GM19023 (cell line): ENCODE results near the gene LRWD1.
"Not testable (repeated sequence)": the region's sequence is repeated elsewhere in the genome, so short reads cannot be mapped to it uniquely, and the experiment has no call there.

Experiments used
- ATAC-seq: cut with Tn5 transposase; IDR thresholded peaks from one replicate; pipeline ENCODE4 v1.9.1; 2021; ENCODE audit warnings: mild to moderate bottlenecking, moderate library complexity; ENCODE audit not compliant: unreplicated experiment

The LRWD1 gene

DNA sequence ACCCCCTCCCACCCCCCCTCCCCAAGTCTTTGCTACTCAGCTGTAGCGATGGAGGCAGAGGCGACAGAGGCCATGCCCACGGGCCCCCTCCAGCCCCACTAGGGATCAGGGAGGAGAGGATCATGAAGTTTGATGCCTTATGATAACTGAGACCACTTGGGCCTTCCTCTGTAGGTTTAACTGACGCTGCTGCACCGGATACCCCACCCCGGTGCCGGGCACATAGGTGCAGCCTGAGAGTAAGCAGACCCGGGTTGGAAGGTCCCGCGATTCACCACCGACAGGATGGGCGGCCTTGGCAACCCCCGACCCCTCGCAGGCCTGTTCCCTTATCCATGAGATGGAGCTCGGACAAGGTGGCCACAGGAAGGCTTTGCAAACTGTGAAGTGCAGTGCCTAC lies 29.2 kb downstream of the LRWD1 start:
- ATAC-seq: not testable (repeated sequence)

DNA sequence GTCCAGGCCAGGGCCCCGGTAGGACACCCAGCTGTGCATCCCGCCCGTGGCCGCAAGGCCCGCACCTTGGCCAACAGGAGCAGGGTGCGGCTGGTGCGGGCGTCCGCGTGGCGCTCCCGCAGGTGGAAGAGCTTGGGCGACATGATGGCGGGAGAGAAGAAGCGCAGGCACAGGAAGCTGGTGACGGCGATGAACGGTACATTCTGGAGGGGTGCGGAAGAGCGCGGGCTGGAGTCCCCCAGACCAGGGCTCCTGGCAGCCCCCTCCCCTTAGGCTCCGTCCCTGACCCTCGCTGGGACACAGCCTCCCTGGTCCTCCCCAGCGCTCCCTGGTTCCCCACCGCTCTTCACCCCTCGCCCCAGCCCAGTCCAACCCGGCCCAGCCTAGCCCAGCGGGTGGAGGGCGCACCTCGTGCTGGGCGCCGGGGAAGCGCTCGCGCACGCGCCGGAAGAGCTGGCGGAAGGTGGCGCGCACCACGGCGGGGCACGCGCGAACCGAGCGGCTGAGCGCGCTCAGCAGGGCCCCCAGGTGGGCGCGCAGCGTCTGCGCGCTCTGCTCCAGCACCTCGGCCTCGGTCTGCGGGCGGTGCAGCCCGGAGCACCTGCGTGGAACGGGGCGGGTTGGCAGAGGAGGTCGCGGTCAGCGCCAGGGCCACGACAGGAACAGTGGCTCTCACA lies 29.8 kb downstream of the LRWD1 start:
- peak; percentile 49 for ATAC-seq

DNA sequence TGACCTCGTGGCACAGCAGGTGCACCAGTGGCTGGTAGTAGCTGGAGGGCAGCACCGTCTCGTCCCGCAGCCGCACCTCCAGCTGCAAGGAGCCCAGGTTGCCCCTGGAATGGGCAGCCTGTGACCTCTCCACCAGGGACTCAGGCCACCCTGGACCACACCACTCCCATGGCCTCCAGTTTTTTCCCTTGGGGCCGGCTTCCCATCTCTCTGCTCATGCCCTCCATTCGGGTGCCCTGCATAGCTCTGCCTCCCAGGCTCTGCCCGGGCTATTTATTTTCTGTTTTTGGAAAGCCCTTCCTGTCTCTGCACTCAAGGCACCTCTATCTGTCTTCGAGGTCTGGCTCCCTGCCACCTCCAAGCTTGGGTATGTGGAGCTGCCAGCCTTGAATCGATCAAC lies 32.1 kb downstream of the LRWD1 start:
- not testable (repeated sequence) for ATAC-seq

GRCh38 chr7:102497308-102497707 lies 32.5 kb downstream of the LRWD1 start:
- ATAC-seq: not testable (repeated sequence)

- not testable (repeated sequence) for ATAC-seq
These were observed 33.5 kb downstream of the LRWD1 start for GRCh38 chr7:102498321-102498720.

GRCh38 chr7:102503141-102503540 lies 38.4 kb downstream of the LRWD1 start:
- ATAC-seq: not testable (repeated sequence)

GRCh38 chr7:102505298-102506185 lies 40.8 kb downstream of the LRWD1 start:
- ATAC-seq: not testable (repeated sequence)

DNA sequence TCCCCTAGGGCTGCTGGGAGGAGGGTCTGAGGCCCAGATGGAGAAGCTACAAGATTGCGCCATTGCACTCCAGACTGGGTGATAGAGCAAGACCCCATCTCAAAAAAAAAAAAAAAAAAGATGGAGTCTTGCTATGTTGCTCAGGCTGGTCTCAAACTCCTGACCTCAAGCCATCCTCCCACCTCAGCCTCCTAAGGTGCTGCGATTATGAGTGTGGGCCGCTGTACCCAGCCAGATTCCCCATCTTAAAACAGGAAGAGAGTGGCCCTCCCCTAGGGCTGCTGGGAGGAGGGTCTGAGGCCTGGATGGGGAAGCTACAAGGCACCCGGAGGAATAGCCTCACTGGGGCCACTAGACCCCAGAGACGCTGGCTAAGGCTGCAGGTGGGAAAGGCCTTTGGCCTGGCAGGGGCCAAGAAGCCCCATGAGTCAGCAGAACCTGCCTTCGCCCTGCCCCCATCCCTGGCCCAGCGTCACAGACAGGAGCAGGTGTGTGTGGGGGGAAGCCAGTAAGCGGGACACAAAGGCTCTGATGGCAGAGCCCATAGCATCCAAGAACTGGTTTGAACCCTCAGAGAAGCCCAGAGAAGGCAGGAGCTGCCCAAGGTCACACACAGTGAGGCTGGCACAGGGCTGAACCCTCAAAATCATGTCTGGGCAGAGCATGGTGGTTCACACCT lies 42.8 kb downstream of the LRWD1 start:
- ATAC-seq: not testable (repeated sequence)

GRCh38 chr7:102510575-102510974 lies 45.8 kb downstream of the LRWD1 start:
- not testable (repeated sequence) for ATAC-seq

- ATAC-seq: peak; percentile 31
These were observed 47.2 kb downstream of the LRWD1 start for GRCh38 chr7:102511860-102512522.

DNA sequence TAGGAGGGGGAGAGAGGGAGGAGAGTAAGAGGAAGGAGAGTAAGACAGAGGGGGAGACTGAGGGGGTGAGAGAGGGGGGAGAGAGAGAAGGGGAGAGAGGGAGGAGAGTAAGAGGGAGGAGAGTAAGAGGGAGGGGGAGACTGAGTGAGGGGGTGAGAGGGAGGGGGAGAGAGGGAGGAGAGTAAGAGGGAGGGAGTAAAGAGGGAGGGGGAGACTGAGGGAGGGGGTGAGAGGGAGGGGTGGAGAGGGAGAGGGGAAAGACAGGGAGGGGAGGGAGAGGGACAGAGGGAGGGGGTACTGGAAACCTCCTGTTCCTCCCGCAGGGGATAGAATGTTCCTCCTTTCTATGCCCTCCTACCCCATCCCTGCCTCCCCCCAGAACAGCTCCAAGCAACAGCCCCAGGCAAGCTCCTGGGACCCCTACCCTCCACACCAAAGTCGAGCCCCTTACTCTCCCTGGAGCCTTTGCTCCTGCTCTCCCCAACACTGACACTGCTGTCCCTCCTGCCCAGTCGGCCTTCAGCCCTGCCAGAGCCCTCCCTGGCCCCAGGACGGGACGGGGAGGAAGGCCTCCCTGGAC lies 47.9 kb downstream of the LRWD1 start:
- ATAC-seq: not testable (repeated sequence)

DNA sequence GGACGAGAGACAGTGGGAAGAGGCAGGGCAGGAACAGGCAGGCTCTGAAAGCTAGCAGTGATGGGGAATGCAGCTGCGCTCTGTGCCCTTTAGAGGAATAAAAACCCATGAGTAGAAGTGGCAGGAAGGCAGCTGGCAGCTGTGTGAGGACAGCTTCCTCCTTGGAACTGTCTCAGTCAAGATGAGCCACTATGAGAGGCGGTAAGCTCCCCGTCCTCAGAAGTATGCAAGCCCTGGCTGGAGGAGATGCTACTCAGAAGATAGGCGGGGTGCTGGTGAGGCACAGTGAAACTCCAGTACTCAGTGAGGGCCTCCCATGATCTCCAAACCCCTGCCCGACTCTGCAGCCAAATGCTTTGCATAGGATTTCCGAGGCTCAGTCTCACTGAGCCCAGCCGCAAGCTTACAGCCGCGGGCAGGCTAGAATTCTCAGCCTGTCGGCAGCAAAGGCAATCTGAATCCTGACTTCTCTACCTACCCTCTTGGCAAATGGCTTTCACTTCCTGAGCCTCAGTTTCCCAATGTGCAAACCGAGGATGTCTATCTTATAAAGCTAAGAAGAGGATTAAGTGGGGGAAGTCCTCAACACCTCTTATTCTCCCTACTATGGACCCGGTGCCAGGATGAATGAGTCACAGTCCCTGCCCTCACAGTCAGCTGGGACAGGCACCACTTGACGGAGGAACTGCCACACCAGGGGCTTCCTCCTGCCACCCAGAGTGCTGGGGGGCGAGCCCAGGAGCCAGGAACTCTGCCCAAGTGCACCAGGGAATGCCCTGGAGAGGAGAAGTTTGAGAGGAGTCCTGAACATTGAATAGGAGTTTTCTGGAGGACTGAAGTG lies 50.3 kb downstream of the LRWD1 start:
- ATAC-seq: peak; percentile 66

GRCh38 chr7:102515889-102516288 lies 51.1 kb downstream of the LRWD1 start:
- not testable (repeated sequence) for ATAC-seq

- ATAC-seq: not testable (repeated sequence)
These were observed 52.2 kb downstream of the LRWD1 start for GRCh38 chr7:102516951-102517350.

- peak; percentile 60 for ATAC-seq
These were observed 52.9 kb downstream of the LRWD1 start, which contains the start of gene RASA4B for GRCh38 chr7:102517550-102518147. TSS of gene RASA4B (minus strand) at chr7:102517777. CDS start at chr7:102517710, 67 bp downstream.

- not testable (repeated sequence) for ATAC-seq
These were observed 56.0 kb downstream of the LRWD1 start for GRCh38 chr7:102520797-102521196.
